ENCODE results near the gene HTR3E. TPM values are rescaled to one million over a fixed set of nuclear protein-coding genes. Genes with fewer than 3 reads are reported as not detected.

Gene HTR3E, protein sequence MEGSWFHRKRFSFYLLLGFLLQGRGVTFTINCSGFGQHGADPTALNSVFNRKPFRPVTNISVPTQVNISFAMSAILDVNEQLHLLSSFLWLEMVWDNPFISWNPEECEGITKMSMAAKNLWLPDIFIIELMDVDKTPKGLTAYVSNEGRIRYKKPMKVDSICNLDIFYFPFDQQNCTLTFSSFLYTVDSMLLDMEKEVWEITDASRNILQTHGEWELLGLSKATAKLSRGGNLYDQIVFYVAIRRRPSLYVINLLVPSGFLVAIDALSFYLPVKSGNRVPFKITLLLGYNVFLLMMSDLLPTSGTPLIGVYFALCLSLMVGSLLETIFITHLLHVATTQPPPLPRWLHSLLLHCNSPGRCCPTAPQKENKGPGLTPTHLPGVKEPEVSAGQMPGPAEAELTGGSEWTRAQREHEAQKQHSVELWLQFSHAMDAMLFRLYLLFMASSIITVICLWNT
- polyA plus RNA-seq (not detected in 2 replicates), polyA minus RNA-seq (not detected in 2 replicates)

- no peak within 1 kb of the TSS for H3K4me2 ChIP-seq (ENCODE audit: low read length)
- no peak within 1 kb of the TSS for H3K27ac ChIP-seq (ENCODE audit: low read length)
- no peaks in the 10 kb centered on the region for H4K20me1 ChIP-seq (ENCODE audit: insufficient read depth)
- H3K79me2 ChIP-seq (replicated peaks; ENCODE audit: insufficient read depth, low read length): no peaks in the 10 kb centered on the region
- H3K9me3 ChIP-seq (ENCODE audit: low read length): peaks cover 5% of the 10 kb centered on the region
- H2AFZ ChIP-seq (ENCODE audit: low read depth, low read length): no peak within 1 kb of the TSS
- TF ChIP-seq REST (IDR thresholded peaks at IDR 0.05; ENCODE audit: borderline replicate concordance) (no peak), TAF1 (IDR thresholded peaks at IDR 0.05; ENCODE audit: low read depth) (no peak), CTCF (IDR thresholded peaks at IDR 0.05; ENCODE audit: poor library complexity, severe bottlenecking) (no peak), POLR2AphosphoS5 (IDR thresholded peaks at IDR 0.05) (no peak), RAD21 (conservative IDR thresholded peaks at IDR 0.05) (no peak), SMC3 (conservative IDR thresholded peaks at IDR 0.05; ENCODE audit: poor library complexity) (no peak), MXI1 (conservative IDR thresholded peaks at IDR 0.05; ENCODE audit: poor library complexity, severe bottlenecking) (no peak), EP300 (conservative IDR thresholded peaks at IDR 0.05; ENCODE audit: poor library complexity, severe bottlenecking) (no peak), EZH2 (IDR thresholded peaks at IDR 0.05; ENCODE audit: borderline replicate concordance, insufficient read depth, low read length, poor library complexity, severe bottlenecking) (no peak)
- no peaks in the 10 kb centered on the region for H3F3A ChIP-seq (ENCODE audit: insufficient read depth, low read length, poor library complexity, severe bottlenecking)
- no peak within 1 kb of the TSS for H3K9ac ChIP-seq (ENCODE audit: low read length)
- H3K9me2 ChIP-seq (ENCODE audit: insufficient read depth, low read length): no peaks in the 10 kb centered on the region
- no peaks in the 10 kb centered on the region for H3K36me3 ChIP-seq (ENCODE audit: insufficient read depth, low read length)
- no peaks in the 10 kb centered on the region for H3K27me3 ChIP-seq (ENCODE audit: insufficient read depth, low read depth, low read length)
- no peak within 1 kb of the TSS for H3K4me3 ChIP-seq (ENCODE audit: low read length)
Observed at GRCh38 chr3:184096811-184097383, at the start of gene HTR3E. HTR3E (plus strand) TSS chr3:184097064; CDS start chr3:184097530, 466 bp downstream.

DNA sequence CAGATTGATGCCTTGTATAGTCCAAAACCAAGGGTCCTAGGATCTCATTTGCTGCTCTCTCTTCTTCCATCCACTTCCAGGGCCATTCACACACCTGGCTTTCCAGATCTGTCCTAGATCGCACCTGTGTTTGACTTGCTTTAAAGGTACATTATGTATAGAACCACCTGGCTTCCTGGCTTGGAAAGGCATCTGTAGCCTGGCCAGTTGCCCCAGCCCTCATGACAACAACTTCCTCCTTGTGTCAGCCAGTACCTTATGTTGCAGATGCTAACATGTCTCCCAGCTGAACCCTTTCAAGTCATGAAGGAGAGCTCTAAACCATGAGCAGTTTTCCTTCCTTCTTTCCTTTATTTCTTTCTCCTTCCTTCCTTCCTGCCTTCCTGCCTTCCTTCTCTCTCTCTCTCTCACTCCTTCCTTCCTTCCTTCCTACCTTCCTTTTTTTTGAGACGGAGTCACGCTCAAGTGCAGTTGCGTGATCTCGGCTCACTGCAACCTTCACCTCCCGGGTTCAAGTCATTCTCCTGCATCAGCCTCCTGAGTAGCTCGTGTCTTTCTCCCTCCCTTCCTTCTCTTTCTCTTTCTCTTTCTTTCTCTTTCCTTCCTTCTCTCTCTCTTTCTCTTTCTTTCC, 46.5 kb upstream of the HTR3E start:
- no peaks in the 10 kb centered on the region for H3F3A ChIP-seq (ENCODE audit: insufficient read depth, low read length, poor library complexity, severe bottlenecking)
- no peaks in the 10 kb centered on the region for H3K9me2 ChIP-seq (ENCODE audit: insufficient read depth, low read length)
- H3K27me3 ChIP-seq (ENCODE audit: insufficient read depth, low read depth, low read length): no peaks in the 10 kb centered on the region
- H4K20me1 ChIP-seq (ENCODE audit: insufficient read depth): no peaks in the 10 kb centered on the region
- H3K36me3 ChIP-seq (ENCODE audit: insufficient read depth, low read length): no peaks in the 10 kb centered on the region
- no peak overlapping the region for H3K4me2 ChIP-seq (ENCODE audit: low read length)
- TF ChIP-seq MXI1 (conservative IDR thresholded peaks at IDR 0.05; ENCODE audit: poor library complexity, severe bottlenecking) (no peak), CTCF (IDR thresholded peaks at IDR 0.05; ENCODE audit: poor library complexity, severe bottlenecking) (no peak), TAF1 (IDR thresholded peaks at IDR 0.05; ENCODE audit: low read depth) (no peak), SMC3 (conservative IDR thresholded peaks at IDR 0.05; ENCODE audit: poor library complexity) (no peak), REST (IDR thresholded peaks at IDR 0.05; ENCODE audit: borderline replicate concordance) (no peak), EP300 (conservative IDR thresholded peaks at IDR 0.05; ENCODE audit: poor library complexity, severe bottlenecking) (no peak), EZH2 (IDR thresholded peaks at IDR 0.05; ENCODE audit: borderline replicate concordance, insufficient read depth, low read length, poor library complexity, severe bottlenecking) (no peak), RAD21 (conservative IDR thresholded peaks at IDR 0.05) (no peak), POLR2AphosphoS5 (IDR thresholded peaks at IDR 0.05) (no peak)
- no peak overlapping the region for H2AFZ ChIP-seq (ENCODE audit: low read depth, low read length)
- H3K4me3 ChIP-seq (ENCODE audit: low read length): no peak overlapping the region
- H3K27ac ChIP-seq (ENCODE audit: low read length): no peak overlapping the region
- no peak overlapping the region for H3K9ac ChIP-seq (ENCODE audit: low read length)
- H3K79me2 ChIP-seq (replicated peaks; ENCODE audit: insufficient read depth, low read length): no peaks in the 10 kb centered on the region
- H3K9me3 ChIP-seq (ENCODE audit: low read length): no peaks in the 10 kb centered on the region

Measured in neural cell (in vitro differentiated cells).